ENCODE data around the gene SERPINA3.

GRCh38 chr14:94601884-94602391, 10.3 kb upstream of the SERPINA3 start:
- TF ChIP-seq EZH2 (IDR thresholded peaks at IDR 0.05; ENCODE audit: insufficient read depth, poor library complexity, severe bottlenecking) = no peak
- TF ChIP-seq EZH2phosphoT487 (IDR thresholded peaks at IDR 0.05; ENCODE audit: insufficient read depth, low read depth) = no peak
